ENCODE measurements around the gene PITPNB. TPM values are rescaled to one million over a fixed set of nuclear protein-coding genes. Genes with fewer than 3 reads are reported as not detected.

PITPNB gene
- total and polyA plus RNA-seq, 11 donors, result 13.6 to 84.7 (median 46.7) TPM

DNA sequence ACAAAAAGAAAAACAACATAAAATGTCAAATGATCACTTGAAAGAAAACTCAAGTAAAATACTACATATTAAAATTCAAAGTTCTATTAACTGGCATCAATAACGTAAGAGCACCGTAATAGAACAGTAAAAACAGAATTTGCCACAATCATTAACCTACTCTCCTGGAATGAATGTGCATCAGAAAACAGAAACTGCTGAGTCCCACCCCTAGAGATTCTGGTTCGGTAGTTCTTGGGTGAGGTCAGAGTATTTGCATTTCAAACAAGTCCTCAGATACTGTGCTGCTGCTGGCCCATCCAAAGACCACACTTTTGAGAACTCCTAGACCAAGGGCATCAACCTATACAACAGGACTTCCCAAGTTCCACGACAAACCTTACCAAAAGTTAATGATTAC is 23.5 kb downstream of the PITPNB start:
- H3K27ac ChIP-seq, result no peak overlapping the region
- no peak for TF ChIP-seq POLR2A (IDR thresholded peaks at IDR 0.05)
- TF ChIP-seq, protein P1, sequence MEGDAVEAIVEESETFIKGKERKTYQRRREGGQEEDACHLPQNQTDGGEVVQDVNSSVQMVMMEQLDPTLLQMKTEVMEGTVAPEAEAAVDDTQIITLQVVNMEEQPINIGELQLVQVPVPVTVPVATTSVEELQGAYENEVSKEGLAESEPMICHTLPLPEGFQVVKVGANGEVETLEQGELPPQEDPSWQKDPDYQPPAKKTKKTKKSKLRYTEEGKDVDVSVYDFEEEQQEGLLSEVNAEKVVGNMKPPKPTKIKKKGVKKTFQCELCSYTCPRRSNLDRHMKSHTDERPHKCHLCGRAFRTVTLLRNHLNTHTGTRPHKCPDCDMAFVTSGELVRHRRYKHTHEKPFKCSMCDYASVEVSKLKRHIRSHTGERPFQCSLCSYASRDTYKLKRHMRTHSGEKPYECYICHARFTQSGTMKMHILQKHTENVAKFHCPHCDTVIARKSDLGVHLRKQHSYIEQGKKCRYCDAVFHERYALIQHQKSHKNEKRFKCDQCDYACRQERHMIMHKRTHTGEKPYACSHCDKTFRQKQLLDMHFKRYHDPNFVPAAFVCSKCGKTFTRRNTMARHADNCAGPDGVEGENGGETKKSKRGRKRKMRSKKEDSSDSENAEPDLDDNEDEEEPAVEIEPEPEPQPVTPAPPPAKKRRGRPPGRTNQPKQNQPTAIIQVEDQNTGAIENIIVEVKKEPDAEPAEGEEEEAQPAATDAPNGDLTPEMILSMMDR (IDR thresholded peaks at IDR 0.05), result no peak

DNA sequence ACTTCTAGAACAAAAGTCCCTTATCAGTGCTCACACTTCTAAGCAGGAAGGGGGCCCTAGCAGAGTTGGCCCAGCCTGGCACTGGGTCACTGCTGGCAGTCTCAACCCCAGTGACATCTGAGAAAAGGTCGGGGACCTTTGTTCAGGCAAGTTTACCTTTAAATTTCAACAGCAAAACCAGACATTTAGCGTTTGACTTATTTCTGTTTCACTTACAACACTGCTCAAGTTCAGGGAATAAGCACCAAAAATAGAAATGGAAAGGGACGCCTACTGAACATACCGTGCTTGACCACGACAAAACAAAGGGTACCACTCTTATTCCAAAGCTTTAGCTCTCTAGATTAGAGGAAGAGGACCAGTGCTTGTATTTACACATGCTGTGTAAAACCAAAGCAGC is 26.2 kb downstream of the PITPNB start:
- no peak for DNase-seq
- intact Hi-C loops (cut with DNase I), result no loop called here
- 42 to 51% (median 45%) methylated on average over 5 of the region's 5 CpGs for WGBS, 4 donors
- Histone ChIP-seq H3K36me3 (peaks cover 0 to 100% (median 85%) of the 10 kb centered on the region in 9 donors), H3K9me3 (no peaks in the 10 kb centered on the region), H3K27ac (peak overlapping the region; percentile 14 to 77 (median 59)), H3K27me3 (no peaks in the 10 kb centered on the region), H3K4me3 (no peak overlapping the region), H3K4me1 (peaks cover 0 to 63% (median 13%) of the 10 kb centered on the region in 12 donors)
- ATAC-seq, result peak; percentile 69 to 81 (median 76)
- TF ChIP-seq POLR2A (IDR thresholded peaks at IDR 0.05), result no peak
- TF ChIP-seq, protein P1 (IDR thresholded peaks at IDR 0.05), result no peak

More for the DNA sequence above, 23.5 kb downstream of the PITPNB start:
- ATAC-seq, result no peak
- 80 to 86% (median 82%) methylated on average over 4 of the region's 4 CpGs for WGBS, 4 donors
- no peak for DNase-seq
- Histone ChIP-seq H3K27me3 (no peaks in the 10 kb centered on the region), H3K4me3 (no peak overlapping the region), H3K4me1 (peaks cover 0 to 45% (median 7%) of the 10 kb centered on the region in 12 donors), H3K9me3 (no peaks in the 10 kb centered on the region), H3K36me3 (peaks cover 0 to 100% (median 94%) of the 10 kb centered on the region in 9 donors)
- intact Hi-C loops (cut with DNase I), result no loop called here

DNA sequence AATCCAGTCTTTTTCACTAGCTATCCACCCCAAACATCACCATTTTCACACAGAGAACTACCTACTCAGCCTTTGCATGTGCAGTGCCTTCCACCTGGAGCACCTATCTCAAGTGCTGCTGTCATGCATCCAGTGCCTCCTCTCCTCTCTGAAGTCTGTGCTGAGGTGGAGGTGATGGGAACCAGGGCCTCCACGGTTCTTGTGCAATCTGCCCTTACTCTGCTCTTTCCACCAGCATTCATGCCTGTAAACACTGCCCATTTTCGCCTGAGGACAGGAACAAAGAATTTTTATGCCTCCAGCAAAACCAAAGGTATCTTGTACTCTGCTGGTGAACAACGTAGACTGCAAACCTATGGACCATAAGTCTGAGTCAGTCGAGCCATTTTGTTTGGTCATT is 27.0 kb downstream of the PITPNB start:
- no peak for TF ChIP-seq POLR2A (IDR thresholded peaks at IDR 0.05)
- TF ChIP-seq, protein P1 (IDR thresholded peaks at IDR 0.05), result no peak
- Histone ChIP-seq H3K9me3 (no peaks in the 10 kb centered on the region), H3K36me3 (peaks cover 0 to 100% (median 78%) of the 10 kb centered on the region in 9 donors), H3K27ac (peak overlapping the region in 11 of 12 donors; percentile 14 to 77 (median 62)), H3K27me3 (no peaks in the 10 kb centered on the region), H3K4me3 (no peak overlapping the region), H3K4me1 (peaks cover 0 to 67% (median 19%) of the 10 kb centered on the region in 12 donors)
- DNase-seq, result peak in 2 of 5 donors; percentile 44 to 80
- intact Hi-C loops (cut with DNase I), result no loop called here
- WGBS, 4 donors, result 66 to 77% (median 70%) methylated on average over 4 of the region's 4 CpGs
- ATAC-seq, result peak; percentile 43 to 90 (median 68)

DNA sequence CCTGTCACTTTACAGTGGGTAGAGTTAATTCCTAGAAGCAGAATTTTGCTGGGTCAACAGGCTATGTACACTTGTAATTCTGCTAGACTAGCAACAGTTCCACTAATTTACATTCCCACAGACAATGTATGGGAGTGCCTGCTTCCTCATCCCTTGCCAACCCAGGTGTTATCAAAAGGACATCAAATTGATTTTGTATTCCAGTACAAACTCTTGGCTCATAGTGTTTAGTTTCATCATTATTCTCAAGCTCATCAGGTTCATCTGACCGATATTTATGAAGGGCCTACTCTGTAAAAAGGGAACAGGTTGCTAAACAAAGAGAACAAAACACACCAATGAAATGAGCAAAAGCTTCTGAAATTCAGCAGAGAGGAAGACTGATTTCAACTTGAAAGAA is 30.7 kb downstream of the PITPNB start:
- intact Hi-C loops (cut with DNase I), result loop anchor here in 5 of 10 donors (2.0 to 10.0 kb wide), 5 partner anchors 30 to 1134 kb away; partner anchors contain the start of gene PITPNB (in 1 of the 5)
- ATAC-seq (no peak), DNase-seq (no peak)
- Histone ChIP-seq H3K36me3 (peaks cover 0 to 92% (median 56%) of the 10 kb centered on the region in 9 donors), H3K27ac (peak overlapping the region in 1 of 12 donors; percentile 57), H3K9me3 (no peaks in the 10 kb centered on the region), H3K27me3 (no peaks in the 10 kb centered on the region), H3K4me1 (peaks cover 6 to 58% (median 24%) of the 10 kb centered on the region in 12 donors), H3K4me3 (no peak overlapping the region)
- no peak for TF ChIP-seq POLR2A (IDR thresholded peaks at IDR 0.05)
- TF ChIP-seq, protein P1 (IDR thresholded peaks at IDR 0.05), result no peak
- WGBS, 4 donors, result 67 to 77% (median 76%) methylated on average over 1 of the region's 1 CpG
